ENCODE measurements around the gene GPR65. TPM values are rescaled to one million over a fixed set of nuclear protein-coding genes. Genes with fewer than 3 reads are reported as not detected.

GPR65 gene
- total RNA-seq, 3 donors from 2014 or later (not counting 1 experiment from before 2014, with no cell fraction given) = 37.6 to 47.4 (median 40.3) TPM

DNA sequence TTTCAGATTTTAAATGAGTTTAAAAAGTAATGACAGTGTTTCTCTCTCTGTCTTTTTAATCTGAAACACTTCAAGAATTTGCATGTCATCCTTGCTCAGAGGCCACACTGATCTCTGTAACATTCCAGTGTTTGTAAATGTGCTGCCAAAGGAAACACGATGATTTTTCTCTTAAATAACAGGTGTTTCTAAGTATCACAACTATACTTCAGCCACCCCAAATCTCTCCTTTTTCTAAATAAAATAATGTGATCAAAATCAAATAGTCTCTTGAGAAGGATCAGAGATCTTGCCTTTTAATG lies 8.7 kb upstream of the GPR65 start:
- intact Hi-C loops (cut with micrococcal nuclease) = loop anchor here (10.0 kb wide), 1 partner anchor 1959 kb away; the partner anchor contains the start of genes EFCAB11 and TDP1
- DNase-seq (no peak), ATAC-seq (no peak)
- TF ChIP-seq, protein P1, sequence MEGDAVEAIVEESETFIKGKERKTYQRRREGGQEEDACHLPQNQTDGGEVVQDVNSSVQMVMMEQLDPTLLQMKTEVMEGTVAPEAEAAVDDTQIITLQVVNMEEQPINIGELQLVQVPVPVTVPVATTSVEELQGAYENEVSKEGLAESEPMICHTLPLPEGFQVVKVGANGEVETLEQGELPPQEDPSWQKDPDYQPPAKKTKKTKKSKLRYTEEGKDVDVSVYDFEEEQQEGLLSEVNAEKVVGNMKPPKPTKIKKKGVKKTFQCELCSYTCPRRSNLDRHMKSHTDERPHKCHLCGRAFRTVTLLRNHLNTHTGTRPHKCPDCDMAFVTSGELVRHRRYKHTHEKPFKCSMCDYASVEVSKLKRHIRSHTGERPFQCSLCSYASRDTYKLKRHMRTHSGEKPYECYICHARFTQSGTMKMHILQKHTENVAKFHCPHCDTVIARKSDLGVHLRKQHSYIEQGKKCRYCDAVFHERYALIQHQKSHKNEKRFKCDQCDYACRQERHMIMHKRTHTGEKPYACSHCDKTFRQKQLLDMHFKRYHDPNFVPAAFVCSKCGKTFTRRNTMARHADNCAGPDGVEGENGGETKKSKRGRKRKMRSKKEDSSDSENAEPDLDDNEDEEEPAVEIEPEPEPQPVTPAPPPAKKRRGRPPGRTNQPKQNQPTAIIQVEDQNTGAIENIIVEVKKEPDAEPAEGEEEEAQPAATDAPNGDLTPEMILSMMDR (IDR thresholded peaks at IDR 0.05) = no peak
- Mint-ChIP-seq H3K9me3 (no peaks in the 10 kb centered on the region), H3K27ac (peak overlapping the region; percentile 93 to 97), H3K36me3 (no peaks in the 10 kb centered on the region), H3K27me3 (ENCODE audit: low read depth in 2 of 2) (no peaks in the 10 kb centered on the region), H3K4me1 (peaks cover 47 to 58% of the 10 kb centered on the region in 2 donors), H3K4me3 (peak overlapping the region; percentile 6)
- 78% methylated on average over 1 of the region's 1 CpG for WGBS (ENCODE audit: insufficient coverage)
- H3K36me3 ChIP-seq (ENCODE audit: control insufficient read depth, insufficient read depth, low read length) = no peaks in the 10 kb centered on the region
- peak overlapping the region; percentile 98 for H3K27ac ChIP-seq (ENCODE audit: low read length)
- H3K27me3 ChIP-seq (ENCODE audit: control insufficient read depth, insufficient read depth, low read length) = no peaks in the 10 kb centered on the region
- no peak overlapping the region for H3K4me3 ChIP-seq (ENCODE audit: low read length)
- peaks cover 27% of the 10 kb centered on the region for H3K4me1 ChIP-seq (ENCODE audit: control insufficient read depth, insufficient read depth, low read length)
- H3K9me3 ChIP-seq (ENCODE audit: control insufficient read depth, insufficient read depth, low read length) = no peaks in the 10 kb centered on the region

DNA sequence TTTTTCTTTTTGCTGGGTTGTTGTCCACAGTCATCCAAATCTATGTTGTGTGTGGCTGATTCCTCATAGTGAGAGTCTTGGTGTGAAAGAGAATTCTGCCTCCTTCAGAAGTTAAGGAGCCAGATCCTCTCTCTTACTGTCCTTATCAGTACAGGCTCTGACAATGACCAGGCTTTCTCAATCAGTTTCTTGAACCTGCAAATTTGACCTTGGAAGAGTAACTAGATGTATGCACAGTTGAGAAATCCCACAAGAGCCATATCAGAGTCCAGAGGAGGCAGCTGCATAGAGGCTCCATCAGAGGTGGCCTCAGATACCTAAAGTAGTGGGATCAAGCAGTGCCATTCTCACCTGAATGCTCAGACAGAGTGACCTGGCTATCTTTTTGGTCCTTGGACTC lies 6.5 kb upstream of the GPR65 start:
- H3K9me3 ChIP-seq (ENCODE audit: control insufficient read depth, insufficient read depth, low read length) = no peaks in the 10 kb centered on the region
- H3K36me3 ChIP-seq (ENCODE audit: control insufficient read depth, insufficient read depth, low read length) = no peaks in the 10 kb centered on the region
- no peak overlapping the region for H3K4me3 ChIP-seq (ENCODE audit: low read length)
- no peaks in the 10 kb centered on the region for H3K27me3 Mint-ChIP-seq (ENCODE audit: low read depth in 2 of 2)
- H3K36me3 Mint-ChIP-seq = no peaks in the 10 kb centered on the region
- H3K4me1 Mint-ChIP-seq = peaks cover 45 to 51% of the 10 kb centered on the region in 2 donors
- H3K27me3 ChIP-seq (ENCODE audit: control insufficient read depth, insufficient read depth, low read length) = no peaks in the 10 kb centered on the region
- H3K4me3 Mint-ChIP-seq = no peak overlapping the region
- peak overlapping the region in 1 of 2 donors; percentile 1 for H3K27ac Mint-ChIP-seq
- ATAC-seq (no peak), DNase-seq (no peak)
- intact Hi-C loops (cut with micrococcal nuclease) = loop anchor here (10.0 kb wide), 1 partner anchor 1956 kb away; the partner anchor contains the start of genes EFCAB11 and TDP1
- H3K27ac ChIP-seq (ENCODE audit: low read length) = no peak overlapping the region
- TF ChIP-seq, protein P1 (IDR thresholded peaks at IDR 0.05) = no peak
- no peaks in the 10 kb centered on the region for H3K9me3 Mint-ChIP-seq
- peaks cover 30% of the 10 kb centered on the region for H3K4me1 ChIP-seq (ENCODE audit: control insufficient read depth, insufficient read depth, low read length)

DNA sequence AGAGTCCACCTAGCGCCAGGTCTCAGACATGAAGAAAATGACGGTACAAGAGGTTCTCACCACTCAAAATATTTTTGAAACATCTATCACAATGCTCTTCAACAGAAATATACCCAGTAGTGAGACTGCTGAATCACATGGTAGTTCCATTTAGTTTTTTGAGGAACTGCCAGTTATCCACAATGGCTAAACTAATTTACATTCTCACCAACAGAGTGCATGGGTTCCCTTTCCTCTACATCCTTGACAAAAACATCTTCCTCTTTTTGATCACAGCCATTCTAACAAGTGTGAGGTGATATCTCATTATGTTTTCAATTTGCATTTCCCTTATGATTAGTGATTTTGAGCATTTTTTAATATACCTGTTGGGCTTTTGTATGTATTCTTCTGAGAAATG lies 5.7 kb upstream of the GPR65 start:
- H3K36me3 Mint-ChIP-seq = no peaks in the 10 kb centered on the region
- peaks cover 24% of the 10 kb centered on the region for H3K4me1 ChIP-seq (ENCODE audit: control insufficient read depth, insufficient read depth, low read length)

More for the DNA sequence above, 5.7 kb upstream of the GPR65 start:
- Histone ChIP-seq H3K27me3 (ENCODE audit: control insufficient read depth, insufficient read depth, low read length) (no peaks in the 10 kb centered on the region), H3K27ac (ENCODE audit: low read length) (no peak overlapping the region), H3K9me3 (ENCODE audit: control insufficient read depth, insufficient read depth, low read length) (no peaks in the 10 kb centered on the region), H3K4me3 (ENCODE audit: low read length) (no peak overlapping the region), H3K36me3 (ENCODE audit: control insufficient read depth, insufficient read depth, low read length) (no peaks in the 10 kb centered on the region)
- peaks cover 38 to 46% of the 10 kb centered on the region in 2 donors for H3K4me1 Mint-ChIP-seq
- ATAC-seq = no peak
- H3K9me3 Mint-ChIP-seq = no peaks in the 10 kb centered on the region
- WGBS (ENCODE audit: insufficient coverage) = 90% methylated on average over 2 of the region's 2 CpGs
- intact Hi-C loops (cut with micrococcal nuclease) = loop anchor here (10.0 kb wide), 1 partner anchor 1956 kb away; the partner anchor contains the start of genes EFCAB11 and TDP1
- H3K27me3 Mint-ChIP-seq (ENCODE audit: low read depth in 2 of 2) = no peaks in the 10 kb centered on the region
- H3K27ac Mint-ChIP-seq = peak overlapping the region in 1 of 2 donors; percentile 1
- TF ChIP-seq, protein P1 (IDR thresholded peaks at IDR 0.05) = no peak
- no peak overlapping the region for H3K4me3 Mint-ChIP-seq
- DNase-seq = no peak
